ENCODE results near the gene BHLHE41. TPM values are rescaled to one million over a fixed set of nuclear protein-coding genes. Genes with fewer than 3 reads are reported as not detected.
A peak's percentile ranks its signal among the peaks of the same experiment; 100 is the strongest.

The BHLHE41 gene
- total RNA-seq, 1 donor from 2014 or later, result 34.5 TPM

DNA sequence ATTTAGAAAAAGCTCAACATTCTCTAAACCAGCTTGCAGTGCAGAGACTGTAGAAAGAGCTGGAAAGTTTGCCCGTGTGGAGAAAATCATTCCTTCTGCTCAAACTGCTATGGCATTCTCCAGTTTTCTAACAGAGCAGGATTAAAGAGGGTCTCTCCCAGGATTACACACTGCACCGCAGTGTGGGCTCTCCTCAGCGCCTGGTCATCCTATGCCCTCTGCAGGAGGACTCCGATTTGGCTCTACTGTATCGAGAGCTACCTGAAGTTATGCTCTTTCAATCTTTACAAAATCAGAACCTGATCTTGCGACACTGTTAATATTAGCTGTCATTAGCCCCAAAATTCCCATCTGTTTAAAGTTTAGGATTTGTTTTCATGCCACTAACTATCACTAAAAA lies 33.0 kb downstream of the BHLHE41 start:
- TF ChIP-seq, protein P1, sequence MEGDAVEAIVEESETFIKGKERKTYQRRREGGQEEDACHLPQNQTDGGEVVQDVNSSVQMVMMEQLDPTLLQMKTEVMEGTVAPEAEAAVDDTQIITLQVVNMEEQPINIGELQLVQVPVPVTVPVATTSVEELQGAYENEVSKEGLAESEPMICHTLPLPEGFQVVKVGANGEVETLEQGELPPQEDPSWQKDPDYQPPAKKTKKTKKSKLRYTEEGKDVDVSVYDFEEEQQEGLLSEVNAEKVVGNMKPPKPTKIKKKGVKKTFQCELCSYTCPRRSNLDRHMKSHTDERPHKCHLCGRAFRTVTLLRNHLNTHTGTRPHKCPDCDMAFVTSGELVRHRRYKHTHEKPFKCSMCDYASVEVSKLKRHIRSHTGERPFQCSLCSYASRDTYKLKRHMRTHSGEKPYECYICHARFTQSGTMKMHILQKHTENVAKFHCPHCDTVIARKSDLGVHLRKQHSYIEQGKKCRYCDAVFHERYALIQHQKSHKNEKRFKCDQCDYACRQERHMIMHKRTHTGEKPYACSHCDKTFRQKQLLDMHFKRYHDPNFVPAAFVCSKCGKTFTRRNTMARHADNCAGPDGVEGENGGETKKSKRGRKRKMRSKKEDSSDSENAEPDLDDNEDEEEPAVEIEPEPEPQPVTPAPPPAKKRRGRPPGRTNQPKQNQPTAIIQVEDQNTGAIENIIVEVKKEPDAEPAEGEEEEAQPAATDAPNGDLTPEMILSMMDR (IDR thresholded peaks at IDR 0.05), result no peak
- ChIA-PET POLR2A (interaction anchor here (0.6 kb wide), 1 partner anchor 370 kb away, joined by 4 read pairs; no protein-coding TSS in a partner anchor), CTCF (no interaction called here)
- no peak overlapping the region for H3K4me3 Mint-ChIP-seq
- no peaks in the 10 kb centered on the region for H3K9me3 Mint-ChIP-seq
- H3K36me3 Mint-ChIP-seq (ENCODE audit: low read depth), result no peaks in the 10 kb centered on the region
- H3K4me1 Mint-ChIP-seq, result peaks cover 6% of the 10 kb centered on the region
- DNase-seq, result no peak
- no peak overlapping the region for H3K27ac Mint-ChIP-seq
- no peak for ATAC-seq (ENCODE audit: low read depth)
- H3K27me3 Mint-ChIP-seq, result no peaks in the 10 kb centered on the region
- intact Hi-C loops (cut with micrococcal nuclease), result no loop called here

DNA sequence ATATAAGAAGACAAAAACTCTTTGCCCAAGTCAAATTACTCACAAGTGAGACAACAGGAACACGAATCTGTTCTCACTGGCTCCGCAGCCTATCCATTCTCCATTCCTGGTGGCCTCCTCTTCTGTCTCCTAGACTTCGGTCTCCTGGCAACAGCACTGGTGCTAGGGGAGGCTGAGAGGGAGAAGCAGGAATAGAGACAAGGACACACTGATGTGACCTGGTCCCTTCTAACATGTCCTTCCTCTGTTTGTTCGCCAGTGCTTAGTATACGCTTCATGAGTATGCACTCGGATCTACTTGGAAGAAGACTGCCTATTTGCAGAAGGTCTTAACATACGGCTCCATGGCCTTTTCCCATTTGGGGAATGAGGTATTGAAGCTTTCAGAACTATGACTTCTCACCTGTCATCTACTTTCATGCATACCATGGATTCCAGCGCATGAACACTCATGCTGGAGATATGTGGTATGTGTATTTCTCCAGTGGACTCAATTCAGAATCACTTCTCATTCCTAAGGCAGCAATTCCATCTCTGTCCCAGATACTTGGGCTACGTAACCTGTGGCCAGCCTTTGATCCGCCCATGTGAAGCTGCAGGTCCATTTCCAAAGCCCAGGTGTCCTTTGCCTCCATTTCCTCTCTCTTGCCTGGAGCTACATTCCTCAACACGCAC lies 33.9 kb downstream of the BHLHE41 start:
- intact Hi-C loops (cut with micrococcal nuclease), result no loop called here
- ChIA-PET POLR2A (interaction anchor here (0.6 kb wide), 1 partner anchor 371 kb away, joined by 4 read pairs; no protein-coding TSS in a partner anchor), CTCF (no interaction called here)
- Mint-ChIP-seq H3K9me3 (no peaks in the 10 kb centered on the region), H3K4me3 (no peak overlapping the region), H3K4me1 (peaks cover 6% of the 10 kb centered on the region), H3K27me3 (no peaks in the 10 kb centered on the region), H3K36me3 (ENCODE audit: low read depth) (no peaks in the 10 kb centered on the region), H3K27ac (no peak overlapping the region)
- TF ChIP-seq, protein P1 (IDR thresholded peaks at IDR 0.05), result no peak
- ATAC-seq (ENCODE audit: low read depth) (no peak), DNase-seq (no peak)

DNA sequence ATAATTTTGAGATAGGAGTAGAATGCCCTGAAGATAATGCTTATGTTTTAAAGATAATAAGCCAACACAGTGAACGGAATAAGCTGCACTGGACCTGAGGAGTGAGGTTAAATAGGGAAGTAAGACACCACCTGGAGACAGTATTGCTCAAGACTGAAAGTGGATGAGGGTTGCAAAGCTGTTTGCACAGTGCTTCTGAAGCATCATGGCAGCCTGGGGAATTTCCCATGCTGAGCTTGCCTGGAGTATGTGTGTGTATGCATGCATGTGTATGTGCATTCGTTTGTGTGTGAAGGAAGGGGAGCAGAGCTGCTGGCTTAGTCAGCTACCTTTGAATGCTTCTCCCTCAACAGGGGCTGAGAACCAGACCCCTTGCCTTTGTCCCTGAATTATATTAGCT lies 35.8 kb downstream of the BHLHE41 start:
- CTCF ChIA-PET, result interaction anchor here (0.6 to 1.2 kb wide), 2 partner anchors 30 to 1385 kb away, joined by 3 read pairs; no protein-coding TSS in a partner anchor
- peak overlapping the region; percentile 31 for H3K27ac Mint-ChIP-seq
- no peak overlapping the region for H3K4me3 Mint-ChIP-seq
- DNase-seq (no peak), ATAC-seq (ENCODE audit: low read depth) (peak; percentile 94)
- H3K27me3 Mint-ChIP-seq, result no peaks in the 10 kb centered on the region
- peaks cover 6% of the 10 kb centered on the region for H3K4me1 Mint-ChIP-seq
- peaks cover 3% of the 10 kb centered on the region for H3K9me3 Mint-ChIP-seq
- TF ChIP-seq, protein P1 (IDR thresholded peaks at IDR 0.05), result no peak
- intact Hi-C loops (cut with micrococcal nuclease), result no loop called here
- POLR2A ChIA-PET, result interaction anchor here (0.7 kb wide), 1 partner anchor 25 kb away, joined by 4 read pairs; no protein-coding TSS in a partner anchor
- H3K36me3 Mint-ChIP-seq (ENCODE audit: low read depth), result no peaks in the 10 kb centered on the region

DNA sequence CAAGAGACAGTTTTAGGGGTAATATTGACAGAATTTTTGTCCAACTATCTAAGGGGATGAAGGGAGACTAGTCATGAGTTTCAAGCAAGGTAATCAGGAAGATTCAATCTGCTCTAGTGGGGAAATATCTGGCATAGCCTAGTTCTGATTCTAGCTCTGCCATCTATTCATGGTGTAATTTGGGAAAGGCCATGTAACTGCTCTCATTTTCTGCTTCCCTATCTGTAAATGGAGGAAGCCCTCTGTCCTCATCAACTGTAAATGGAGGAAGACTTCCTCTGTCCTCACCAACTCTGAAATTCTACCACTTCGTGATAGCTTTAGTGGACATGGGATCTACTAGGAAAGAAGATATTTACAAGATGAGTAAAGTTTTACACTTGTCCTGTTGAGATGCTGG lies 37.9 kb downstream of the BHLHE41 start:
- Mint-ChIP-seq H3K27me3 (no peaks in the 10 kb centered on the region), H3K4me3 (no peak overlapping the region), H3K36me3 (ENCODE audit: low read depth) (peaks cover 7% of the 10 kb centered on the region), H3K4me1 (peaks cover 6% of the 10 kb centered on the region), H3K27ac (no peak overlapping the region), H3K9me3 (peaks cover 12% of the 10 kb centered on the region)
- ChIA-PET POLR2A (no interaction called here), CTCF (no interaction called here)
- DNase-seq, result no peak
- intact Hi-C loops (cut with micrococcal nuclease), result no loop called here
- ATAC-seq (ENCODE audit: low read depth), result no peak
- TF ChIP-seq, protein P1 (IDR thresholded peaks at IDR 0.05), result no peak

DNA sequence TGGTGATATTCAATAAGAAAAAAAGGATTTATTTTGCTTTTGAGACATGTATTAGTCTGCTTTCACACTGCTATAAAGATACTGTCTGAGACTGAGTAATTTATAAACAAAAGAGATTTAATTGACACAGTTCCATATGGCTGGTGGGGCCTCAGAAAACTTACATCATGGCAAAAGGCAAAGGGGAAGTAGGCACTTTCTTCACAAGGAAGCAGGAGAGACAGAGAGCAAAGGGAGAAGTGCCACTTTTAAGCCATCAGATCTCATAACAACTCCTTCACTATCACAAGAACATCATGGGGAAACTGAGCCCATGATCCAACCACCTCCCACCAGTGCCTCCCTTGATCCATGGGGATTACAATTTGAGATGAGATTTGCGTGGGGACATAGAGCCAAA lies 43.9 kb downstream of the BHLHE41 start:
- intact Hi-C loops (cut with micrococcal nuclease), result no loop called here
- ATAC-seq (ENCODE audit: low read depth), result no peak

More for the DNA sequence above, 43.9 kb downstream of the BHLHE41 start:
- no peak for DNase-seq
- Mint-ChIP-seq H3K27me3 (no peaks in the 10 kb centered on the region), H3K36me3 (ENCODE audit: low read depth) (peaks cover 7% of the 10 kb centered on the region), H3K27ac (no peak overlapping the region), H3K4me1 (no peaks in the 10 kb centered on the region), H3K9me3 (peaks cover 14% of the 10 kb centered on the region), H3K4me3 (no peak overlapping the region)
- POLR2A ChIA-PET, result no interaction called here
- CTCF ChIA-PET, result no interaction called here
- TF ChIP-seq, protein P1 (IDR thresholded peaks at IDR 0.05), result no peak
